Anterior cingulate cortex (tissue), 58 donors: ENCODE measurements around the gene SPRR4.

ENCODE experiments used
- DNase-seq, 58 donors: peaks; one replicate each; lab custom pipeline; 2025; lab: John Stamatoyannopoulos, UW

SPRR4 gene, protein sequence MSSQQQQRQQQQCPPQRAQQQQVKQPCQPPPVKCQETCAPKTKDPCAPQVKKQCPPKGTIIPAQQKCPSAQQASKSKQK

DNA sequence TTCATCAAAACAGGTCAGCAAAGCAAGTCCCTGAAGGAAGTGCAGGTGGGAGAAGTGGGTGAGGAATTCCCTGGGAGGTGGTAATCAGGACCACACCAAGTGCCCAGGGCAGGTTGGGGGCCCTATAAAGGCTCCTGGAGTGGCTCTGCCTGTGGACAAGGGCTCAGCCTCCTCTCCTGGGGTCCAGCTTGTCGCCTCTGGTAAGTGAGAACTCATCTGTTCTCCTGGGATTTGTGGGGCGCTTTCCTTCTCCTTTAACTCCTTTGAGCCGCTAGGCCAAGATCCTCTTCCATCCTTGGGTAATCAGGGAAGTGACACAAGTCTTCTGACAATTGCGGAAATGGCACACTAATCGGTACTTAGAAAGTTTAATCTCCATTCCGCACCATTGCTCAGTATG, at the start of gene SPRR4:
SPRR4 (plus strand) TSS at position 154 of the 400 bp plus-strand sequence. CDS start 1,243 bp downstream, outside the sequence.
- DNase-seq = no peak

- no peak for DNase-seq
These were observed 46.3 kb upstream of the SPRR4 start for GRCh38 chr1:152924191-152924590.

DNA sequence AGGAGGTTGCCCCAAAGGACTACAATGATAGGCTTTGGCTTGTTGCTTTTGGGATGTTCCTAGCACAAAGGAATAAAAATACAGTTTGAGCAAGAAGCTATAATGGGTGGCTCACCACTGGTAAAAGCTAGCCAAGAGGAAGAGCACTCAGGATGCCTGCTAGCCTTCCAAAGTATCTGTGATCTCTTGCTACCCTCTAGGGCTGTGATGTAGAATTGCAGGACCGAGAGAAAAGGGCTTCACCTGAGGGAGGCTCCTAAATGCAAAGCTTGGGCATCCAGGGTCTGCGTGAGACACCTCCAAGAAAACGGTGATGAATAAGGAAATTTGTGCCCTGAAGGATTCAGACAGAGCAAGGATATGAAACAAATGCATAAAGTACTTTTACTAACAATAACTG, 44.4 kb upstream of the SPRR4 start:
- DNase-seq = no peak

DNA sequence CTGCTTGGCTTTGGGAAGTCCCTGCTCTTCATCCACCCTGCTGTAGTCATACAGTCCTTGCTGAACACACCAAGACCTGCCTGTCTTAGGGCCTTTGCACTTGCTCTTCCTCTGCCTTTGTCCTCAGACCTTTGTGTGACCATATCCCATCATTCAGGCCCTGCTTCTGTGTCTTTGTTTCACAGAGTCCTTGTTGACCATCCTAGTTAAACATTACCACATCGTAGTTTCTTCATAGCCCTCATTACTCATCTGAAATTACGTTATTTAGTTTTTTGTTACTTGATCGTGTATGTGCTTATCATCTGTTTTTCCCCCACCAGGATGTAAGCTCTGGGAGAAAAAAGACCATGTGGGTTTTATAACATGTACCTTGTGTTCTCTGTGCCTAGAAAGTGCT, 41.8 kb upstream of the SPRR4 start:
- no peak for DNase-seq

DNA sequence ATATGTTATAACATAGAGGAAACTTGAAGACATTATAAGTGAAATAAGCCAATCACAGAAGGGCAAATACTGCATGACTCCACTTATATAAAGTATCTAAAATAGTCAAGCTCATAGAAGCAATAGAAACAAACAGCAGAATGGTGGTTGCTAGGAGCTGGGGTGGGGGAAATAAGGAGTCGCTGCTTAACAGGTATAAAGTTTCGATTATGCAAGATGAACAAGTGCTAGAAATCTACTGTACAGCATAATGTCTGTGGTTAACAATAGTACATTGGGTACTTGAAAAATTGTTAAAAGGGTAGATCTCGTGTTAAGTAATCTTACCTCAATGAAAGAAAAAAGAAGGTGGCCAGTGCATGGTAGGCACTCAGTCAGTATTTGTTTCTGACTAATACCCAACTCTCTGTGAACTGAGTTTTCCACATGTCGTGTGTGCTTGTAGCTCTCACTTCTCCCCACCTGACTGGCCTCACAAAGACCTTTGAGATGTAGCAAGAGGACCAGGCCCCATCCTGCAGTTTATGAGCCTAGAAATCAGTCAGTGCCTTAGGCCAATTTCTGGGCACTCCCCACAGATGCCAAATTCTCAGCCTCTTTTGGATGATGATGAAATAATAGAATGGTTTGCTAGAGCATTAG, 38.2 kb upstream of the SPRR4 start:
- DNase-seq = no peak

DNA sequence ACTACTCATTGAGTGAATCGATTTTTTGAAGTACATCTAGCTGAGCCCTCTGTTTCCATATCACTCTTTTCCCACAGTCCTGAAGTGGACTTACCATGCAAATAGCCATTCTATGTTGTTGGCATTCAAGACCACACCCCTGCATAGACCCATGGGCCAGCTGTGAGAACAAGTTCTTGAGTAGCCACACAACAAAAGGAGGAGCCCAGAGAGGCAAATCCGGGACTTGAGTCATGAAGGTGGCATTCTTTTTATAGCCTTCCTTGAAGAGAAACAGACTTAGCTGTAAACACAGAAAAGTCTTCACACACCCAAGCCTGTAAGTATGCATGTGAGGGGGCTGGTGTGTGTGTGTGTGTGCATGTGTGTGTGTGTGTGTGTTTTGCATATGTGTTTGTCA, 37.3 kb upstream of the SPRR4 start:
- no peak for DNase-seq

- DNase-seq = no peak
These were observed 29.8 kb upstream of the SPRR4 start for GRCh38 chr1:152940614-152941013.

- DNase-seq = no peak
These were observed 29.3 kb upstream of the SPRR4 start for GRCh38 chr1:152941037-152941711.

GRCh38 chr1:152942161-152942560, 28.3 kb upstream of the SPRR4 start:
- no peak for DNase-seq

DNA sequence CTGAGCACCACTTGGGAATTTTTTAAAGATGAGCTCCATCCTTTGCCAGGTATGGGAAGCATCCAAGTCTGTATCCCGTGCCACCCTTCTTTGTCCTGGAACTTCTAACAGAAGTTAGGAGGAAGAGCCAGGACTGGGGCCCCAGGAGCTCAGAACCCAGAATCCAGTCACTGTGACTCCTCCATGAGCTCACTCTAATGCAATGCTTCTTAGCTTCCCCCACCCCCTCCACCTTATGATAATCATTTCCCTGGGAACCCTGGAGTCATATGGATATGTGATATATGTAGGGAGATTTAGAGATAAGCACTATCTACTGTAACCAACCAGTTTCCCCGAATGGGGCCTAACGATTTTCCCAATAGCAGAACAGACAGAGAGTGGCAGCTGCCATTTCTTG, 24.2 kb upstream of the SPRR4 start:
- no peak for DNase-seq

DNA sequence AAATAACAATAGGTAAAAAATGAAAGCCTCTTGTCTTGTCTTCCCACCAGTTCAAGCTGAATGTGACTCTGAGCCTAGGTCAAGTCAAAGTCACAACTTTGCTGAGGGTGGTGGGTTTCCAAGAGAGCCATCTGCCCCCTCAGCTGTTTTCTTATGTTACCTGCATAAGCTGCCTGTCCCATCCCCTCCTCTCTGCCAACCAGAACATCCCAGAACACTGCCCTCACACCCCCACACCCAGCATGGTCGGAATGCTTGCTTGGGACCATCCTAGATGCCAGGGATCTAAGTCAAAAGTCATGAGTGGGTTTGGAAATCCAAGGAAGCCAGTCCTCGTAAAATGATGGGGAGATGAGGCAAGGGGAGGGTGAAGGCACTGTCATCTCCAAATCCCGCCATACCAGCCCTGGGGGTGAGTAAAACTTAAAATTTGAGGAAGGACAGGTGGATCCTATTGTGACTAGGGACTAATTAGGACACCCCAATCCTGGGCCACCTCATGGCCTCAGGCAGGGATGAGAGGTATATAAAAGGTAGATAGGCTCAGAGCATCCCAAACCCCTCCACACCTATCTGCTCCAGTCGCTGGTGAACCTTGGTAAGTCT, 23.7 kb upstream of the SPRR4 start, which contains the start of gene SPRR5:
SPRR5 (plus strand) TSS at position 556 of the 606 bp plus-strand sequence. CDS start 1,349 bp downstream, outside the sequence.
- DNase-seq = no peak

- no peak for DNase-seq
These were observed 18.7 kb upstream of the SPRR4 start for GRCh38 chr1:152951711-152952110.

DNA sequence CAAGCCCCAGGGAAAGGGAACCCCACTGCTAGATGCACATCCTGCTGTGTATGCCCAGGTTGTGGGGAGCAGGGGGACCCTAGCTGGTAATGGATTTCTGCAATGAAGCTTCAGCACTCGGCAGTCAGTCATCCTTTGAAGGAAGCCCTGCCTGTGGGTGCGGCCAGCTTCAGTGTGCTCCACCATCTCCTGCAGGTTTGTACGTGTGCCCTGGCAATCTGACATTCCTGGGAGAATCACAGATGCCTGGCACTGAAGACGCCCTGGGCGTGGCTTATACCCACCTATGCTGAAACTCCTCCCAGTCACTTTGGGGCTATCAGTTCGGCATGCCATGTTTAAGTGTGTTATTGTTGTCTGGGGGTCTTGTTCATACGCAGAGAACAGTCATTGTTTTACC, 16.7 kb upstream of the SPRR4 start:
- DNase-seq = no peak

DNA sequence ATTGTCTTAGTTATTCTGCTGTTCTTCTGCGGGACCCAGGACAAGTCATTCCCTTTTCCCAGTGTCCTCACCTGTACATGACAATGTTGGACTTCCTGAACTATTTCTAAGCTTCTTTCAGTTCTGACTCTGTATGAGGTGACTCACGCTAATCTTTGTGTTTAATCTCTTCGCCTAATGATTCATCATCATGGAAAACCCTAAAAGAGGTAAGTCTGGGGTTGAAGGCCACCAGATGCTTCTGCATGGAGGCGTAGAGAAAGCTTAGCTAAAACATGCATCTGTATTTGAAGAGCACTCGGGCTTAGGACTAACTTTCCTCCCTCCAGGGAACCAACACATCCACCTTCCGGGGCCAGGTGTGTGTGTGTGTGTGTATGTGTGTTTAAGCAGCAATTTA, 16.0 kb upstream of the SPRR4 start:
- DNase-seq = no peak

DNA sequence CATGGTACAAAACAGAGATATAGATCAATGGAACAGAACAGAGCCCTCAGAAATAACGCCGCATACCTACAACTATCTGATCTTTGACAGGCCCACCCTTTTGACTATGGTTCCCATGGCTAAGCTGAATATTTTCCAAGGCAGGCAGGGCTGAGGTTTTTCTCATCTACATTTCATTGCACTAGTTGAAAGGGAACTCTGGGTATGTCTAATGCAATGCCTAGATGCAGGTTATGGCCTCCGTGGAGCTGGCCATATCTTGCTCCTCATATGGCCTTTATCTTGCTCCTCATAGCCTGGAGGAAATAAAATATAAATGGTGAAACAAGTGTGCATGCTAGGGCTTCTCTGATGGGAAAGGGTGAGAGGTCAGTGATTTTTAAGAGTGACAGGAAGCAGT, 12.9 kb upstream of the SPRR4 start:
- DNase-seq = no peak

DNA sequence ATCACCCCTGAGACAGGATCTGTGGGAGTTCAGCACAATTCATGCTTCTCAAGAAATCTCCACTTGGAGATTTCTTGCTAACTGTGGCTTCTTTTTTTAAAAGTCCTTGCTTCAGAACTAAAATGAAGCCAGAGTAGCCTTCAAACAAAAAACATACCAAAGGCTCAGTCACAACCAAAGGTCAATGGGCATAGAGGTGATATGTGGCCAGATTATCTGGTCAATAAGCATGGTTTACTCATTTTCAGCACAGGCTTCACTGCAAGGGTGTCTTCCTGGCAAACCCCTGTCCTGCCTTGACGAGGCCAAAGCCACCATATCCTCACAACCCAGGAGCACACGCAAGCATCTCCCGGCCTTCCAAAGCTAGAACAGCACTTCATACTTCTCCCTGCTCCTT, 11.2 kb upstream of the SPRR4 start:
- no peak for DNase-seq

GRCh38 chr1:152959801-152960451, 10.5 kb upstream of the SPRR4 start:
- no peak for DNase-seq

GRCh38 chr1:152960452-152961044, 9.9 kb upstream of the SPRR4 start:
- DNase-seq = no peak

DNA sequence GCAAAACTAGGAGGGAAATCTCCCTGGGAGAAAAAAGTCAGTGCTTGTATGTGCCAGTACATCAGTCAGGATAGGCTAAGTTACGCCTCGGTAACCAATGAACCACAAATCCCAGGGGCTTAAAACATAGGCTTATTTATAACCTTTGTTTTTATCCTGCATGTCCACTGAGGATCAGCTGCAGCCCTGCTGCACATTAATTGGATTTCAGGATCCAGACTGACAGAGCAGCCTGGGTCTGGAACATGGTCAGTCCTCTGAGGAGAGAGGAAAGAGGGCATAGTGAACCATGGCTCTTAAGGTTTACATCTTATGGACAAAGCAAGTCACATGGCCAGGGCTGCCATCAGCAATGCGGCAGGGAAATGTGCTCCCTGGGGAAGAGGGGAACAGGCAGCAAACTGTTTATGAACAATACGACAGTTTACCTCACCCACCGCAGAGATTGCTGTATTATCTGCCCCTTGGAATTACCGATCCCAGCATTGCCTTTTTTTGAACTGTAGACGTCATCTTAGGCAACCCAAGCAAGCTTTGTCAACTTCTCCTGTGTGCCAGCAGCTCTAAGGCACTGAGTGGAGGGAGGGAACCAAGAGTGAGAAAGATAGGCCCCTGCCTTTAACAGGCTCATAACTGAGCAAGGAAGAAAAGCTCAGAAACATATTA, 9.1 kb upstream of the SPRR4 start:
- DNase-seq = no peak

- no peak for DNase-seq
These were observed 7.5 kb upstream of the SPRR4 start for GRCh38 chr1:152962876-152963415.
